Stimulated activated CD8-positive, alpha-beta memory T cell treated with anti-CD3 and anti-CD28 coated beads, Interleukin-7, amount 100 ng/mL, for 24 hours (primary cell): ENCODE results near the gene CNOT1.
"Not testable (repeated sequence)": the region's sequence is repeated elsewhere in the genome, so short reads cannot be mapped to it uniquely, and the experiment has no call there.

Source experiments
- DNase-seq: peaks from one replicate; pipeline ENCODE4 v3.0.0-alpha.2; 2020; ENCODE audit warnings: low read depth

Gene CNOT1

GRCh38 chr16:58629733-58630640, at the start of gene CNOT1:
TSS of gene CNOT1 (minus strand) at chr16:58629826. CDS start at chr16:58599337, 30,489 bp downstream.
- DNase-seq: peak; percentile 96

DNA sequence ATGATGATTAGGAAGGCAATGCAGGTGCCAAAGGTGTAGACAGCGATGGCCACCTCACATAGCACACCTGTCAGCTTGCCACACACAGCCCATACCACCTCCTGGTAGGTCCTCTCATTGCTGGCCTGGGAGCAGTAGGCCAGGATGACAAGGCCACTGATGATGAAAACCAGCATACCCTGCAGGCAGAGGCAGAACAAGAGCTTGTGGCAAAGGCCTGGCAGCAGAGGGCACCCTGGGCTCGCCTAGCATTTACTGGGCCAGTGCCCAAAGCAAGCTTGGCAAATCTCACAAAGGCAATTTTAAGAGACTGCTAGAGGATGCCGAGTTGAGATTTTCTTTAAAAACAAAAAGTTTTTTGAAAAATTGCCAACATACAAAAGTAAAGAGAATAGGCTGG, 49.1 kb upstream of the CNOT1 start:
- DNase-seq: no peak

GRCh38 chr16:58678269-58678668, 48.6 kb upstream of the CNOT1 start:
- DNase-seq: no peak

DNA sequence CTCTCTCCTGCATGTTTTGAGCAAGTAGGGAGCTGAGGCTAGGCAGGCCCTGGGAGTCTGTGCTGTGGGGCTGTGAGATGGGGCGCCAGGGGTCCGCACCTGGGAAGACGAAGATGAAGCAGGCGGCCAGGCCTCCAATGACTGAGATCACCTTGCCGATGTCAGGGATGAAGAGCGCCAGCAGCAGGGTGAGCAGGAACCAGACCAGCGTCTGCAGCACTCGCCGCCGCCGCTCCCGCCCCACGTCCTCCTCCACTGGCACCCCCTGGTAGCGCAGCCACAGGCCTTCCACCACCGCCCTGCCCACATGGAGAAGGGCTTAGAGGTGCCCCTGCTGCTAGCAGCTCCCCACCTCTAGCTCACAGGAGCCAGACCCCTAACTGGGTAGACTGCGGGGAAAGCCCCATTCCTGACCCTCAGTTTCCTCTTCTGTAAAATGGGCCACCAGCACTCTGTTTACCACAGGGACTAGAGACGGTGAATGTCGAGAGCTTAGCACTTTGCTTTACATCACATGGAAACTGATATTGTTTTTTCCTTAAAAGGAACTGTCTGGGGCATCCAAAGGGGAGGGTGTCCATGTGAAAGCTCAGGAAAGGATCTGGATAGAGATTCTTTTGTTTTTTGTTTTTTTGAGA, 41.4 kb upstream of the CNOT1 start:
- DNase-seq: no peak

DNA sequence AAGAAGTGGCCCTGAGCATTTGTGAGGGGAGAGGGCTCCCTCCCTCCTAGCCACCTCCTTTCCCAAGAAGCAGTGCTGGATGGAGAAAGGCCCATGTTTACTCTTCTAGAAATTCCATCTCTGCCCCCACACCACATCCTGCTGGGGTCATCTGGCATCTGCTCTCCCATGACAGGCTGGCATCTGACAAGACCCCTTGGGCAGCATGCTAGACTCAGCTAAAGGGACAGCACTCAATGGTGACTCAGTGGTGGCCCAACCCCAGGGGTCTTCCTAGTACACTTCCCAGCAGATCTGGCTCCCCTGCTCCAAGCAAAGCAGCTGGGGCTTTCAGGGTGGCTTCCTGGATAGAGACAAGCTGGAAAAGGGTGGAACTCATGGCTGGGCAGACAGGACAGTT, 40.6 kb upstream of the CNOT1 start:
- no peak for DNase-seq

DNA sequence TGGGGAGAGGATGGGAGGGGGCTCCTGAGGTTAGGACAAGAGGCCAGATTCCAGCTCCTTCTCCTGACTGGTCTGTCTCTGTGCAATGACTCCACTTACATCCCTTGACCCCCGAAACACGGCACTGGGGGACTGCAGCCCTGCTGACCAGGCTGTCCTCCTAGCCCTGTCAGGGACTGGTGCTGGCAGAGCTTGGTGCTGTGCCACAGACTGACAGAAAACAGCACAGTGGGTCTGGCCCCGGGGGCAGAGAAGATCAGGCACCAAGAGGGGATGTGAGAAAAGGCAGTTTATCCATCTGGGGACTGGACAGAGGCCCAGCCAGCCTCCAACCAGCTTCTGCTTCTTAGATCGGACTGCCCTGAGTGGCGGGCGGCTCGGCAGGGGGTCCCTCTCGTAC, 35.6 kb upstream of the CNOT1 start:
- DNase-seq: no peak

DNA sequence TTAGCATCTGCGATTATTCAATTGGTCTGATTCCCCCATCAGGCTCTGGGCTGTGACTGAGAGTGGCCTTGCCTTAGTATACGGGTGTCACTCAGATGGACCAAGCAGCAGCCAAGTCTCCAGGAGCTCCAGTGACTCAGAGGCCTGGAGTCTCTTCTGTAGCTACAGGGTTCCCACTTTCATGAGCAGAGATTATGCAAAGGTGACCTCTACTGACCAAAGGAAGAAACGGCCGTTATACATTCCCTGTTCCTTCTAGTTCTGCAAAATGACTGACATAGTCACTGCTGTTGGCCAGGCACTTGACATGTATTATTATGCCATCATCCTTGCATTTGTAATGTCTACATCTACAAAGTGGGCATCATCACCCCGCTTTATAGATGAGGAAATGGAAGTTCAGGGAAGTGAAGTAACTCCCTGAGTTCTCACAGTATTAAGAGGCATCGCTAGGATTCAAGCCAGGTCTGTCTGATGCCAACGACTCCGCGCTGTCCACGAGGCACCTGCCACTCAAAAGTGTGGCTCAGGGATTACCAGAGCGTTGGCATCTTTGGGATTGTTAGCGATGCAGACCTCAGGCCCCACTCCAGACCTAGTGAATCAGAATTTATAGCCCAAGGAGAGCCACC, 31.7 kb upstream of the CNOT1 start:
- no peak for DNase-seq

DNA sequence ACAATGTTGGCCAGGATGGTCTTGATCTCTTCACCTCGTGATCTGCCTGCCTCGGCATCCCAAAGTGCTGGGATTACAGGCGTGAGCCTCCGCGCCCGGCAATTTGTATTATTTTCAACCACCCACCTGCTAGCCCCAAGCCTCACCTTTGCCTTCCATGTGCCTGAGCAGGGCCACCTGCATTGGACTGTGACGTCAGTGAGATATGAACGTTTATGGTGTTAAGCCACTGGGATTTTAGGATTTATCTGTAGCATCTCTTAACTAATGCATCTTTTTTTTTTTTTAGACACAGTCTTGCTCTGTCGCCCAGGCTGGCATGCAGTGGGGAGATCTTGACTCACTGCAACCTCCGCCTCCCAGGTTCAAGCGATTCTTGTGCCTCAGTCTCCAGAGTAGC, 30.3 kb upstream of the CNOT1 start:
- not testable (repeated sequence) for DNase-seq

- no peak for DNase-seq
Observed at GRCh38 chr16:58658796-58659211, 29.2 kb upstream of the CNOT1 start.

- DNase-seq: no peak
Observed at GRCh38 chr16:58656899-58657298, 27.3 kb upstream of the CNOT1 start.

DNA sequence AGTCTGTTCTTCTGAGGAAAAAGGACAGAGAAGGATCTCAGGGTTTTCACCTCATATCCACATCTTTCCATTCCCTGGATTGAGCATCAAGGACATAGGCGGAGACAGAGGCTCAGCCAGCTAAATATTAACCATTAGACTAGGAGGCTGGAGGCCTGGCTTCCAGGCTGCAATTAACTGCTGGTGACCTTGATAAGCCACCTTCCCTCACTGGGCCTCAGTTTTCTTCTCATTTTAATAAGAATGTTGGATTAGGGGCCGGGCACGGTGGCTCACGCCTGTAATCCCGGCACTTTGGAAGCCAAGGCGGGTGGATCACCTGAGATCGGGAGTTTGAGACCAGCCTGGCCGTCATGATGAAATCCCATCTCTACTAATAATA, 25.6 kb upstream of the CNOT1 start:
- no peak for DNase-seq

DNA sequence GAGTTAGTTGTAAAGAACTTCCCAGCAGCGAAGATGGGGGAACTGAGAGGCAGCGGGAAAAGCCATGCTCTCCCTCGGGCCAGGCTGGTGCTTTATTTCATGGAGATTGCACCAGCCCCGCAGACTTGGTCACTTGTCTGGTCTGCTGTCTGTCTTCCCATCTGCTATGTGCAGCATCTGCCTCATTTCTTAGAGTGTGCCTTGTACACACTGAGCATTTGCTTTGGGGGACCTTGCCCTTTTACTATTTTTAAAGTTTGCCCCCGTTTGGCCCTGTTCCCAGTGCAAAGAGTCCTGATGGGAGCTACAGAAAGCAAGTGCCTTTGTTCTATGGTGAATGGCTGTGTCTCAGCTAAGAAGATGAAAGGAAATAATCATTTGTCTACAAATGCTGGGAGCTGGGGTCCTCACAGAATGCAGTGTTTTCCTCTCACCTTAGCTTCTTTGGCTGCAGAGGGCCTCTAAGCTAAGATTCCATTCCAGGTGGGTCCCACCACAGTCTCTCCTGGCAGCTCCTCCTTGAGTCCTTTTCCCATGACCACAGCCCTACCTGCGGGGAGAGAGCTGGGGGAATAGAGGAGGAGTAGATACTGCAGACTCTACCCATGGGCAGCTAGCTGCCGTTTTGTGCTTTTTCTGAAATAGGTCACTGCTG, 25.1 kb upstream of the CNOT1 start:
- DNase-seq: no peak

DNA sequence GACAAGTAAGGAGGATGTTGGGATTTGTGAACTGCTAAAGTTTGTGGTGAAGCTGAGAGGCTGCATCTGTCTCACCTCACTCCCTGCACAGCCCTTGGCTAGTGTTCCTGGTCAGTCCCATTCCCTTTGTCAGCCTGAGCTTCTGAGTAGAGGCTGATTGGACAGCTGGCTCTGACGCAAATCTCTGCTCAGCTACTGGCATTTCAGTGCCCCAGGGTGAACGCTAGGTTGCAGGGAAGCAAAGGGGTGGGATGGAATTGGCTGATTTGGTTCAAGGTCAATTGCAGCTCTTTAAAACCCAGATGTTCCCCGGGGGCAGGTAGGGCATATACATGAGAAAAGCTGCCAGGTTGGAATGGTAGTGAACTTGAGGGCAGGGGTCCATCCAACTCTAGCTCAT, 23.1 kb upstream of the CNOT1 start:
- no peak for DNase-seq

DNA sequence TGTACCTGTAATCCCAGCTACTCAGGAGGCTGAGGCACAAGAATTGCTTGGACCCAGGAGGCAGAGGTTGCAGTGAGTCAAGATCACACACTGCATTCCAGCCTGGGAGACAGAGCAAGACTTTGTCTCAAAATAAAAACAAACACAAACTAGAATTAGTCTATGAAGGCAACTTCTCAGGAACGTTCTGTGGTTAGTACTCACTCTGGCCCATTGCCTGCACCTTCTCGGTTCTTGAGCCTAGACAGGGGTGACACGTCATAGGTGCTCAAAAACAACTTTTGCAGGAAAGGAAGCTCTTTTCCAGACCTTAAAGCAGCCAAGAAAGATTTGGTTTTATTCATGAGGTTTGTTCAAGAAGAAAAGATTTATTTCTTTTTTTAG, 22.3 kb upstream of the CNOT1 start:
- no peak for DNase-seq

- no peak for DNase-seq
Observed at GRCh38 chr16:58649707-58650106, 20.1 kb upstream of the CNOT1 start.

GRCh38 chr16:58647107-58647506, 17.5 kb upstream of the CNOT1 start:
- DNase-seq: no peak

GRCh38 chr16:58644765-58645487, 15.3 kb upstream of the CNOT1 start:
- no peak for DNase-seq

DNA sequence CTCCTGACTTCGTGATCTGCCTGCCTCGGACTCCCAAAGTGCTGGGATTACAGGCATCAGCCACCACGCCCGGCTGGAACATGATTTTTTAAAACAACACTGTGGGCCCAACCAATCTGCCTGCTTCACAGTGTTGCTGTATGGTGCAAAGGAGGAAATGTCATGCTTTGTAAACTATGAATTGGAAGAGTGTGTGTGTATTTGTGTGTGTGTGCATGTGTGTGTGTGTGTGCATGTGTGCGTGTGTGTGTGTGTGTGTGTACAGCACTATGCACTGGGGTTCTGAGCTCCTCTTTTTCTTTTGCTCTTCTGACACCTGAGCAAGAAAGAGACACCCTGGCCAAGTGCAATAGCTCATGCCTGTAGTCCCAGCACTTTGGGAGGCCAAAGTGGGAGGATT, 14.5 kb upstream of the CNOT1 start:
- DNase-seq: no peak

- no peak for DNase-seq
Observed at GRCh38 chr16:58640949-58641348, 11.3 kb upstream of the CNOT1 start.

DNA sequence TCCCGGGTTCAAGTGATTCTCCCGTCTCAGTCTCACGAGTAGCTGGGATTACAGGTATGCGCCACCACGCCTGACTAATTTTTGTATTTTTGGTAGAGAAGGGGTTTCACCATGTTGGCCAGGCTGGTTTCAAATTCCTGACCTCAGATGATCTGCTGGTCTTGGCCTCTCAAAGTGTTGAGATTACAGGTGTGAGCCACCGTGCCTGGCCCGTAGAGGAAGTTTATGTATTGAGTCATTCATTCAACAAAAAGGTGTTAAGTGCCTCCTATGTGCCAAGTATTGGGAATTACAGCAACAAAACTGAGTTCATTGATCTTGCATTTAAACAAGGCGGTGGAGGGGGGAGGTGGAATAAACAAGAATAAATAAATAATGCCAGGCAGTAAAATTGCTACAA, 10.2 kb upstream of the CNOT1 start:
- no peak for DNase-seq

DNA sequence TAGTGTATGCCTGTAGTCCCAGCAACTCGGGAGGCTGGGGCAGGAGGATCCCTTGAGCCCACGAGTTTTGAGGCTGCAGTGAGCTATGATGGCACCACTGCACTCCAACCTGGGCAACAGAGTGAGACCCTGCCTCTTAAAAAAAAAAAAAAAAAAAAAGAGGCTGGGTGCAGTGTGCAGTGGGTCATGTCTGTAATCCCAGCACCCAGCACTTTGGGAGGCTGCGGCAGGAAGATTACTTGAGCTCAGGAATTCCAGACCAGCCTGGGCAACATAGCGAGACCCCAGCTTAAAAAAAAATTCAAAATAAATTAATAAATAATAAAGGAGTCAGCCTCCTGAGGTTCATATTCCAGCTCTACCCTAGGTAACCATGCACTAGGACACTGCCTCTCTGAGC, 9.6 kb upstream of the CNOT1 start:
- no peak for DNase-seq
